ENCODE measurements around the gene HACD2. TPM values are rescaled to one million over a fixed set of nuclear protein-coding genes. Genes with fewer than 3 reads are reported as not detected.

The HACD2 gene
- total RNA-seq, 1 experiment from 2014 or later, result 43.8 TPM

- TF ChIP-seq EZH2phosphoT487 (IDR thresholded peaks at IDR 0.05; ENCODE audit: borderline replicate concordance, low read length) (no peak), CTCF (conservative IDR thresholded peaks at IDR 0.05; ENCODE audit: low read depth, low read length) (no peak)
- no peaks in the 10 kb centered on the region for H4K20me1 ChIP-seq (ENCODE audit: low read length)
- no peak overlapping the region for H3K4me3 ChIP-seq (ENCODE audit: low read length)
- H3K4me1 ChIP-seq (ENCODE audit: insufficient read depth, low read length), result no peaks in the 10 kb centered on the region
- no peaks in the 10 kb centered on the region for H3K9me2 ChIP-seq (replicated peaks; ENCODE audit: low read length)
- no peak overlapping the region for H2AFZ ChIP-seq (ENCODE audit: low read length)
- CTCF ChIA-PET, result no interaction called here
- H3K79me2 ChIP-seq (ENCODE audit: low read length), result no peaks in the 10 kb centered on the region
- no peaks in the 10 kb centered on the region for H3K9me3 ChIP-seq (ENCODE audit: low read length)
- DNase-seq (no peak), ATAC-seq (no peak)
- no peak overlapping the region for H3K9ac ChIP-seq (ENCODE audit: low read length)
- no peak overlapping the region for H3K27ac ChIP-seq (ENCODE audit: low read length)
- intact Hi-C loops (cut with micrococcal nuclease), result no loop called here
- BruUV-seq (replicated peaks), result no TSS peak
- POLR2A ChIA-PET (ENCODE audit: unreplicated experiment), result no interaction called here
- H3K4me2 ChIP-seq (ENCODE audit: low read length), result no peak overlapping the region
- peaks cover 66% of the 10 kb centered on the region for H3K27me3 ChIP-seq (ENCODE audit: low read length)
- H3K36me3 ChIP-seq (ENCODE audit: low read depth, low read length), result no peaks in the 10 kb centered on the region
- H3F3A ChIP-seq (ENCODE audit: low read length, unreplicated experiment), result no peaks in the 10 kb centered on the region
These were observed 113.7 kb downstream of the HACD2 start for GRCh38 chr3:123471106-123471505.

DNA sequence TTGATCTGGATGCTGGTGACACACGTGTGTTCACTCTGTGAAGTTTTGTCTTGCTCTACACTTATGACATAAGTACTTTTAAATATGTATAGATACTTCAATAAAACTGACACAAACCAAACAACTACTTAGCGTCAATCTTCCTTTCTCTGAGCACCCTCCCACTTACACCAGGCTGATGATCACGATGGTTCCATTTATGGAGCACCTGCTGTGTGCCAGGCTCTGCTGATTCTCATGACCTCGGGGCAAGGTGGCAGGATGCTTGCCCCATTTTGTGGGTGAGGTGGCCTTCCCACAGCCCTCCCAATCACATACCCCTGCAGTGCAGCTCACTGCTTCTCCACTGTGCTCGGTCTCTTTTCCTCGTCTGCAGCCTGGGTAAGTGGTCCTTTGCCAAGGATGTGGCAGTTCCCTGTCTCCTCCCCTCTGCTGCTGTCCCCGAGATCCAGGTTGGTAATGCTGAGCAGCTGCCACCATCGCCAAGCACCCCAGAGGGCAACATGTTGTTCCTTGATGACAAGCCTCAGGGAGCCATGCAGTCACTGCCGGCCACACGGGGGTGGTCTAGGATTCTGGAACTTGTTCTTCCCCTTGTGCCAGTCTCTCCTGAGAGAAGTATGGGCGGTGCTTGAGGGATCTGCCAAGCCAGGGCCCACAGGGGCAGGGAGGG, 115.4 kb downstream of the HACD2 start:
- ChIA-PET CTCF (no interaction called here), POLR2A (ENCODE audit: unreplicated experiment) (no interaction called here)
- TF ChIP-seq CTCF (conservative IDR thresholded peaks at IDR 0.05; ENCODE audit: low read depth, low read length), result no peak
- TF ChIP-seq EZH2 (IDR thresholded peaks at IDR 0.05; ENCODE audit: low read length, unreplicated experiment), result no peak
- H3K27me3 ChIP-seq (ENCODE audit: low read length), result peaks cover 66% of the 10 kb centered on the region
- intact Hi-C loops (cut with micrococcal nuclease), result no loop called here
- H3K9me2 ChIP-seq (replicated peaks; ENCODE audit: low read length), result no peaks in the 10 kb centered on the region
- H2AFZ ChIP-seq (ENCODE audit: low read length), result no peak overlapping the region
- DNase-seq (no peak), ATAC-seq (no peak)
- H3K27ac ChIP-seq (ENCODE audit: low read length), result no peak overlapping the region
- no peaks in the 10 kb centered on the region for H3K9me3 ChIP-seq (ENCODE audit: low read length)
- BruUV-seq (replicated peaks), result no TSS peak
- H4K20me1 ChIP-seq (ENCODE audit: low read length), result no peaks in the 10 kb centered on the region
- H3K4me3 ChIP-seq (ENCODE audit: low read length), result no peak overlapping the region
- H3K4me1 ChIP-seq (ENCODE audit: insufficient read depth, low read length), result no peaks in the 10 kb centered on the region
- H3K36me3 ChIP-seq (ENCODE audit: low read depth, low read length), result no peaks in the 10 kb centered on the region
- H3K9ac ChIP-seq (ENCODE audit: low read length), result no peak overlapping the region
- H3K4me2 ChIP-seq (ENCODE audit: low read length), result no peak overlapping the region
- H3K79me2 ChIP-seq (ENCODE audit: low read length), result no peaks in the 10 kb centered on the region
- H3F3A ChIP-seq (ENCODE audit: low read length, unreplicated experiment), result no peaks in the 10 kb centered on the region

GRCh38 chr3:123467046-123467445, 117.8 kb downstream of the HACD2 start:
- Histone ChIP-seq H3K9me3 (ENCODE audit: low read length) (no peaks in the 10 kb centered on the region), H3K9me2 (replicated peaks; ENCODE audit: low read length) (no peaks in the 10 kb centered on the region), H3K27me3 (ENCODE audit: low read length) (peaks cover 75% of the 10 kb centered on the region), H3K4me1 (ENCODE audit: insufficient read depth, low read length) (no peaks in the 10 kb centered on the region), H3K4me2 (ENCODE audit: low read length) (no peak overlapping the region), H4K20me1 (ENCODE audit: low read length) (no peaks in the 10 kb centered on the region), H3K4me3 (ENCODE audit: low read length) (no peak overlapping the region), H3K27ac (ENCODE audit: low read length) (no peak overlapping the region), H2AFZ (ENCODE audit: low read length) (no peak overlapping the region), H3K9ac (ENCODE audit: low read length) (no peak overlapping the region), H3F3A (ENCODE audit: low read length, unreplicated experiment) (no peaks in the 10 kb centered on the region), H3K36me3 (ENCODE audit: low read depth, low read length) (no peaks in the 10 kb centered on the region), H3K79me2 (ENCODE audit: low read length) (no peaks in the 10 kb centered on the region)
- DNase-seq (no peak), ATAC-seq (no peak)
- CTCF ChIA-PET, result no interaction called here
- intact Hi-C loops (cut with micrococcal nuclease), result no loop called here
- no peak for TF ChIP-seq EZH2phosphoT487 (IDR thresholded peaks at IDR 0.05; ENCODE audit: borderline replicate concordance, low read length)
- TF ChIP-seq CTCF (conservative IDR thresholded peaks at IDR 0.05; ENCODE audit: low read depth, low read length), result no peak
- TF ChIP-seq EZH2 (IDR thresholded peaks at IDR 0.05; ENCODE audit: low read length, unreplicated experiment), result no peak
- no TSS peak for BruUV-seq (replicated peaks)
- POLR2A ChIA-PET (ENCODE audit: unreplicated experiment), result no interaction called here
